ENCODE data around the gene PRRC2C. TPM values are rescaled to one million over a fixed set of nuclear protein-coding genes. Genes with fewer than 3 reads are reported as not detected.
A peak's percentile ranks its signal among the peaks of the same experiment; 100 is the strongest.

PRRC2C gene
- total RNA-seq, 1 donor from 2014 or later: 152 TPM

GRCh38 chr1:171472183-171472647, 13.1 kb upstream of the PRRC2C start:
- no peaks in the 10 kb centered on the region for H3K9me3 Mint-ChIP-seq (ENCODE audit: unreplicated experiment)

GRCh38 chr1:171476829-171477228, 8.5 kb upstream of the PRRC2C start:
- H3K4me1 Mint-ChIP-seq (ENCODE audit: unreplicated experiment): no peaks in the 10 kb centered on the region
- no peak overlapping the region for H3K27ac Mint-ChIP-seq (ENCODE audit: unreplicated experiment)
- no peaks in the 10 kb centered on the region for H3K36me3 Mint-ChIP-seq (ENCODE audit: unreplicated experiment)

More at GRCh38 chr1:171472183-171472647, 13.1 kb upstream of the PRRC2C start:
- TF ChIP-seq CTCF (IDR thresholded peaks at IDR 0.05): no peak
- peaks cover 5% of the 10 kb centered on the region for H3K4me1 Mint-ChIP-seq (ENCODE audit: unreplicated experiment)
- H3K4me3 Mint-ChIP-seq (ENCODE audit: unreplicated experiment): no peak overlapping the region
- DNase-seq (ENCODE audit: extremely low spot score, unreplicated experiment): no peak
- H3K36me3 Mint-ChIP-seq (ENCODE audit: unreplicated experiment): no peaks in the 10 kb centered on the region
- peaks cover 11% of the 10 kb centered on the region for H3K27me3 Mint-ChIP-seq (ENCODE audit: unreplicated experiment)
- no peak overlapping the region for H3K27ac Mint-ChIP-seq (ENCODE audit: unreplicated experiment)

GRCh38 chr1:171477804-171478203, 7.5 kb upstream of the PRRC2C start:
- Mint-ChIP-seq H3K36me3 (ENCODE audit: unreplicated experiment) (no peaks in the 10 kb centered on the region), H3K4me3 (ENCODE audit: unreplicated experiment) (no peak overlapping the region), H3K4me1 (ENCODE audit: unreplicated experiment) (no peaks in the 10 kb centered on the region), H3K27me3 (ENCODE audit: unreplicated experiment) (peaks cover 13% of the 10 kb centered on the region), H3K9me3 (ENCODE audit: unreplicated experiment) (no peaks in the 10 kb centered on the region), H3K27ac (ENCODE audit: unreplicated experiment) (no peak overlapping the region)
- TF ChIP-seq CTCF (IDR thresholded peaks at IDR 0.05): no peak
- no peak for DNase-seq (ENCODE audit: extremely low spot score, unreplicated experiment)

More at GRCh38 chr1:171476829-171477228, 8.5 kb upstream of the PRRC2C start:
- Mint-ChIP-seq H3K27me3 (ENCODE audit: unreplicated experiment) (peaks cover 11% of the 10 kb centered on the region), H3K9me3 (ENCODE audit: unreplicated experiment) (no peaks in the 10 kb centered on the region), H3K4me3 (ENCODE audit: unreplicated experiment) (no peak overlapping the region)
- no peak for DNase-seq (ENCODE audit: extremely low spot score, unreplicated experiment)
- TF ChIP-seq CTCF (IDR thresholded peaks at IDR 0.05): no peak

GRCh38 chr1:171480035-171480434, 5.3 kb upstream of the PRRC2C start:
- Mint-ChIP-seq H3K9me3 (ENCODE audit: unreplicated experiment) (no peaks in the 10 kb centered on the region), H3K4me3 (ENCODE audit: unreplicated experiment) (no peak overlapping the region), H3K27ac (ENCODE audit: unreplicated experiment) (no peak overlapping the region), H3K4me1 (ENCODE audit: unreplicated experiment) (peaks cover 9% of the 10 kb centered on the region), H3K27me3 (ENCODE audit: unreplicated experiment) (peaks cover 8% of the 10 kb centered on the region), H3K36me3 (ENCODE audit: unreplicated experiment) (no peaks in the 10 kb centered on the region)
- DNase-seq (ENCODE audit: extremely low spot score, unreplicated experiment): no peak
- TF ChIP-seq CTCF (IDR thresholded peaks at IDR 0.05): no peak

- Mint-ChIP-seq H3K27ac (ENCODE audit: unreplicated experiment) (peak overlapping the region; percentile 98), H3K4me3 (ENCODE audit: unreplicated experiment) (peak overlapping the region; percentile 91), H3K9me3 (ENCODE audit: unreplicated experiment) (no peaks in the 10 kb centered on the region), H3K36me3 (ENCODE audit: unreplicated experiment) (no peaks in the 10 kb centered on the region), H3K4me1 (ENCODE audit: unreplicated experiment) (peaks cover 35% of the 10 kb centered on the region), H3K27me3 (ENCODE audit: unreplicated experiment) (peaks cover 2% of the 10 kb centered on the region)
- no peak for DNase-seq (ENCODE audit: extremely low spot score, unreplicated experiment)
- no peak for TF ChIP-seq CTCF (IDR thresholded peaks at IDR 0.05)
Observed at GRCh38 chr1:171484760-171485374, 463 bp upstream of the PRRC2C start.

Measured in osteocyte (in vitro differentiated cells).